ENCODE results near the gene SBF2. TPM values are rescaled to one million over a fixed set of nuclear protein-coding genes. Genes with fewer than 3 reads are reported as not detected.

Gene SBF2
- total RNA-seq, 1 donor from 2014 or later, result 34.5 TPM

- no peak for TF ChIP-seq CTCF (IDR thresholded peaks at IDR 0.05)
- intact Hi-C loops (cut with DNase I), result no loop called here
Observed at GRCh38 chr11:9774109-9774508, 519.9 kb downstream of the SBF2 start.

GRCh38 chr11:9773524-9773923 lies 520.5 kb downstream of the SBF2 start:
- no peak for TF ChIP-seq CTCF (IDR thresholded peaks at IDR 0.05)
- intact Hi-C loops (cut with DNase I), result no loop called here

More at GRCh38 chr11:9774109-9774508, 519.9 kb downstream of the SBF2 start:
- Histone ChIP-seq H3K27me3 (no peaks in the 10 kb centered on the region), H3K4me3 (no peak overlapping the region), H3K36me3 (peaks cover 0 to 10% of the 10 kb centered on the region in 2 donors), H3K27ac (peak overlapping the region; percentile 45 to 52), H3K4me1 (peaks cover 0 to 6% of the 10 kb centered on the region in 2 donors), H3K9me3 (no peaks in the 10 kb centered on the region)
- DNase-seq (ENCODE audit: low spot score in 2 of 2), result no peak

GRCh38 chr11:9772218-9772617 lies 521.8 kb downstream of the SBF2 start:
- no peak for DNase-seq (ENCODE audit: low spot score in 2 of 2)
- Histone ChIP-seq H3K36me3 (no peaks in the 10 kb centered on the region), H3K4me1 (peaks cover 0 to 6% of the 10 kb centered on the region in 2 donors), H3K27ac (peak overlapping the region in 1 of 2 donors; percentile 20), H3K4me3 (no peak overlapping the region), H3K9me3 (no peaks in the 10 kb centered on the region), H3K27me3 (no peaks in the 10 kb centered on the region)
- no peak for TF ChIP-seq CTCF (IDR thresholded peaks at IDR 0.05)
- intact Hi-C loops (cut with DNase I), result no loop called here

More at GRCh38 chr11:9773524-9773923, 520.5 kb downstream of the SBF2 start:
- H3K4me3 ChIP-seq, result no peak overlapping the region
- DNase-seq (ENCODE audit: low spot score in 2 of 2), result no peak
- peaks cover 0 to 6% of the 10 kb centered on the region in 2 donors for H3K4me1 ChIP-seq
- H3K9me3 ChIP-seq, result no peaks in the 10 kb centered on the region
- peak overlapping the region in 1 of 2 donors; percentile 52 for H3K27ac ChIP-seq
- no peaks in the 10 kb centered on the region for H3K27me3 ChIP-seq
- peaks cover 0 to 8% of the 10 kb centered on the region in 2 donors for H3K36me3 ChIP-seq

- Histone ChIP-seq H3K36me3 (no peaks in the 10 kb centered on the region), H3K27me3 (no peaks in the 10 kb centered on the region), H3K4me3 (no peak overlapping the region), H3K27ac (peak overlapping the region in 1 of 2 donors; percentile 0), H3K9me3 (no peaks in the 10 kb centered on the region), H3K4me1 (peaks cover 0 to 6% of the 10 kb centered on the region in 2 donors)
- intact Hi-C loops (cut with DNase I), result no loop called here
- no peak for DNase-seq (ENCODE audit: low spot score in 2 of 2)
- TF ChIP-seq CTCF (IDR thresholded peaks at IDR 0.05), result no peak
Observed at GRCh38 chr11:9771071-9771511, 522.9 kb downstream of the SBF2 start.

GRCh38 chr11:9769621-9770020 lies 524.4 kb downstream of the SBF2 start:
- no peak overlapping the region for H3K27ac ChIP-seq
- intact Hi-C loops (cut with DNase I), result no loop called here
- H3K4me3 ChIP-seq, result no peak overlapping the region
- no peak for DNase-seq (ENCODE audit: low spot score in 2 of 2)
- TF ChIP-seq CTCF (IDR thresholded peaks at IDR 0.05), result no peak
- peaks cover 7 to 13% of the 10 kb centered on the region in 2 donors for H3K4me1 ChIP-seq
- no peaks in the 10 kb centered on the region for H3K36me3 ChIP-seq
- no peaks in the 10 kb centered on the region for H3K9me3 ChIP-seq
- no peaks in the 10 kb centered on the region for H3K27me3 ChIP-seq
